Effector memory CD8-positive, alpha-beta T cell (primary cell): ENCODE data around the gene COL18A1.

Experiments
- ATAC-seq: fragments of 150-1000 bp; cut with Tn5 transposase; replicated peaks from 2 replicates; pipeline ENCODE4 v1.10.0; 2021; ENCODE audit warnings: mild to moderate bottlenecking, moderate library complexity
- DNase-seq, 3 experiments: peaks; one replicate each; pipeline ENCODE4 v3.0.0; 2021
- H3K27ac Mint-ChIP-seq, 2 donors: one replicate each; pipeline ENCODE4 v1.8.0; 2022; ENCODE audit warnings: mild to moderate bottlenecking in 2 of 2, mixed read lengths in 2 of 2, moderate library complexity in 2 of 2
- H3K27me3 Mint-ChIP-seq, 2 donors: one replicate each; pipeline ENCODE4 v1.8.0; 2022; ENCODE audit warnings: mixed read lengths in 2 of 2
- H3K36me3 Mint-ChIP-seq: one replicate; pipeline ENCODE4 v1.8.0; 2022; ENCODE audit warnings: mild to moderate bottlenecking, moderate library complexity, mixed read lengths; ENCODE audit not compliant: insufficient read depth
- H3K4me1 Mint-ChIP-seq, 2 donors: one replicate each; pipeline ENCODE4 v1.8.0; 2022; ENCODE audit warnings: low read depth in 2 of 2, mixed read lengths in 2 of 2
- H3K4me3 Mint-ChIP-seq, 2 donors: one replicate each; pipeline ENCODE4 v1.8.0; 2022; ENCODE audit warnings: mild to moderate bottlenecking in 2 of 2, mixed read lengths in 2 of 2, moderate library complexity in 2 of 2
- H3K9me3 Mint-ChIP-seq, 2 donors: one replicate each; pipeline ENCODE4 v1.8.0; 2022; ENCODE audit warnings: mixed read lengths in 2 of 2

The COL18A1 gene

DNA sequence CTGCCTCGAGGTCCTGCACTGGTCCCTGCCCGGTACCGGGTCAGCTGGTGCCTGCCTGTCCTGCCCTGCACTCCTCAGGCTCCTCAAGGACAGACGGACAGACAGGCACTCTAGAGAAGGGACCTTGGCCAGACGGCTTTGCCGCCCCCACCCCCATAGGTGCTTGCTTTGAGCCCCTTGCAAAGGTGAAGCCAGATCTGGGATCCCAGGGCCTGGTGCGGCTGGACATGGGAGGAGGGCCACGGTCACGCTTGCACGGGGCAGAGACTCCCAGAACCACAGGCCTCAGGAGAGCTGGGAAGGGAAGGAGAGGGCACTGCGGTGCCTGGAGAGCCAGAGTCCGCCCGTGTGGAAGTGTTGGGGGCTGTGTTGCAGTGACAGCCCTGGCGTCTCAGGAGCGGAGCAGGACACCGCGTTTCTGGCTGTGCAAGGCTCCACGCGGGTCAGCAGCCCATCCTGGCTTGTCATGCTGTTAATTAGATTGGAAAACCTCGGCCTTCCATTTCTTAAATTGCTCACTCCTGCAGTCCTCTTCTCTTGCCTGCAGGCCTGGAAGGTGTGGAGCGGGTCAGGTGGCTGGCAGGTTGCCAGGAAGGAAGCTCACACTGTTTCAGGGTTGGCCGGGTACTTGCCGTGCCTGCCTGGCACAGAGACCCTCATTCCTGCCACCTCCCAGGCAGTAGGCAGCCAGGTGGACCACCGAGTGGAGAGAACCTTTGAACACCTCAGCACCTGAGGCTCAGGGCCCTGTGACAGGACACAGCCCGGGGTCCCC lies 16.3 kb downstream of the COL18A1 start:
- Mint-ChIP-seq H3K36me3 (no peaks in the 10 kb centered on the region), H3K27me3 (peaks cover 6 to 35% of the 10 kb centered on the region in 2 donors), H3K4me3 (no peak overlapping the region), H3K27ac (no peak overlapping the region), H3K4me1 (no peaks in the 10 kb centered on the region), H3K9me3 (no peaks in the 10 kb centered on the region)
- no peak for DNase-seq
- ATAC-seq, result no peak

DNA sequence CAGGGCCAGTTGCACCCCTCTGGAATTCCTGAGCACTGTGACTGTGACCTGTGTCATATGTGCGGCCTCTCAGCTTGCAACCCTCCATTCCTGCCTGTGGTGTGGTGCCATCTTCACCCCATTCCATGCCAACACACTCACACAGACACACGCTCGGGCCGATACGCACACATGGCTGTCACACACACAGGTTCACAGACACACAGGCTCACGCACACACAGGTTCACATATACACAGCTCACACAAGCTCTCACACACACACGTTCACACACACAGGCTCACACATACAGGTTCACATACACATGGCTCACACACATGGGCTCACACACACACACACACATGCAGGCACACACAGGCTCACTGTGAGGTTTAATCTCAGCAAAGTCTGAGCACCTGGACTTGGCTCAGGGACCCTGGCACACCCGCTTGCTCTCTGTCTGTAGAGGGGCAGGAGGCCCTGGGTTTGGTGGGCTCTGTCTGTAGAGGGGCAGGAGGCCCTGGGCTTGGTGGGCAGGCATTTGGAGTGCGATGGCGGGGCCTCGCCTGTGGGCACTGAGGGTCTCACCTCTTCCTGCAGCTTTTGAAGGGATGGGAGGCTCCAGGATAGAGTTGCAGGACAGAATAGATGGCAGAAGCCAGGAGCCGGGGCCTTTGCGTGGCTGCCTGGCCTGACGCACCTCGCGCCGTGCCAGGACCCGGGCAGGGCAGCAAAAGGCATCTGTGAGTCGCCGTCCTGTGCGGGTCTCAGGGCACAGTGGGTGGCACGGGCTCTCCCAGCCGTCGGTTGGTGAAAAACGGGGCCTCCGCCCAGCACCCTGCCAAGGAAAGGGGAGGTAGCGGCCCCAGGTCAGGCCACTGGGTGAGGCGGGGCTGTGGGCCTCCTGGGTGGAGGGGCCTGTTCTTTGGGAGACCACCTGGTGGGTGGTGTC lies 17.1 kb downstream of the COL18A1 start:
- Mint-ChIP-seq H3K27ac (no peak overlapping the region), H3K9me3 (no peaks in the 10 kb centered on the region), H3K4me1 (no peaks in the 10 kb centered on the region), H3K27me3 (peaks cover 6 to 27% of the 10 kb centered on the region in 2 donors), H3K36me3 (no peaks in the 10 kb centered on the region), H3K4me3 (no peak overlapping the region)
- no peak for ATAC-seq
- DNase-seq, result no peak

DNA sequence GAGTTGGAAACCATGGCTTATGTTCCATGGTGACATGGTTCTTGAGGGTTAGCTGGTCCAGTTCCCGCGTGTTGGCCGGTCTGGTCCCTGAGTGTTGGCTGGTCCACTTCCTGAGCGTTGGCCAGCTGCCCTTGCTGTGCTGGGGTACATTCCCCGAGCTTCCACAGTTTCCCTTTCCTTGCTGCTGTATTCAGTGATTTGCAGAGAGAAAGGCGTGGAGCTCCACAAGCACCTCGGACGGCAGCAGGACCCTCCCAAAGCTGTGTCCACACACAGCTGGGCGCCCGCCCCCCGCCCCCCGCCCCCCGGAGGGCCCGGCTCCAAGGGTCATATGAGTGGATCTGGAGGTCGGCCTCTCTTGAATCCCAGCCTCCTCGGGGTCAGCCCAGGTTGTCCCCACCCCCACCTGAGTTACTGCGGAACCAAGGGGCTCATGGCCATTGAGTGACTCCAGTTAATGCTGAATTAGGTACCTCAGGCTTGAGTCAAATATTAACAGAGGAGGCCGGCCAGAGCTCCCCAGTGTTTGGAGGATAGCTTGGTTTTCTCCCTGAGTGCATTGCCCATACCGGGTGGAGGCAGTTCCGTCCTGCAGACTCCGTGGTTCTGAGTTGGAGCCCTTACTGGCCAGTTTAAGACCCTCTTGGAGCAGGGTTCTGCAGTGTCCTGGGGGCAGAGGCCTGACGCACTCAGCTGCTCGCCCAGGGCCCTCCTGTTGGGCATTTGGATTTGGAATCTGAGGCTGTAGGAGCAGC lies 18.4 kb downstream of the COL18A1 start:
- Mint-ChIP-seq H3K27ac (no peak overlapping the region), H3K36me3 (no peaks in the 10 kb centered on the region), H3K4me3 (no peak overlapping the region), H3K4me1 (no peaks in the 10 kb centered on the region), H3K27me3 (peaks cover 6 to 21% of the 10 kb centered on the region in 2 donors), H3K9me3 (no peaks in the 10 kb centered on the region)
- ATAC-seq (no peak), DNase-seq (no peak)

DNA sequence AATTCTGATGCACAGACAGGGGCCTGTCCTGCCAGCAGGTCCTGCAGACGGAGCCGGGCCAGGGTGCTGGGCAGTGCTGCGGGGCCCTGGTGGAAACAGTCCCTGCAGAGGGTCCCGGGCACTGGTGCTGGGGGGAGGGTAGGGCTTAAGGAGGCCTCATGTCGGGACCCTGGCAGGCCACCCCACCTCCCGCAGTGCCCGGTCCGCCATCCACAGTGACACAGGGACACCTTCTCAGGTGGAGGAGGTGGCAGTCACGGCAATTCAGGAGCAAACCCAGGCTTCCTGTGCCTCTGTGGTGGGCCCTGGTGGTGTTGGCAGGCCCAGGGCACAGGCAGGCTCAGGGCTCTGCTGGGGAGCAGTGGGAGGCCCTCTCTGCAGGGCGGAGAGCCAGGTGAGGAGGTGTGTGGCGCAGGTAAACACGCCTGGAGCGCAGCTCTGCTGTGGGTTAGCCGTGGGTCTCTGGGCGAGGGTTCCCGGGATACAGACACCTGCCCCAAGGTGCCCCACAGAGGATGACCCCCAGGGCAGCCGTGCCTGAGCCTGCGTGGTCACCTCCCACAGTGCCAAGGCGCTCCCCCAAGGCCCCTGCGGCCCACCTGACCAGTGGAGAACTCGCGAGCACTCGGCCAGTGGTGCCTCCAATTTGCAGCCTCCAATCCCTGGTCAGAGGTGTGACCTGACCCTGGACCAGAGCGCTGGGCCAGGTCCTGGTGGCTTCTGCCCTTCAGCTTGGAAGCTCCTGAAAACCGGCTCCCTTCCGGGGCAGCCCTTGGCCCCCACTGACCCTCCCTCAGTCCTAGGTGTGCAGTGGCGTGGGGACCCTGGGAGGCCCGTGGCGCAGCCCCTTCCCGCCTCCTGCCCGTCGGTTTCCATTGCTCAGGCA lies 19.2 kb downstream of the COL18A1 start:
- Mint-ChIP-seq H3K27me3 (peaks cover 0 to 16% of the 10 kb centered on the region in 2 donors), H3K27ac (no peak overlapping the region), H3K4me1 (no peaks in the 10 kb centered on the region), H3K36me3 (no peaks in the 10 kb centered on the region), H3K4me3 (no peak overlapping the region), H3K9me3 (no peaks in the 10 kb centered on the region)
- DNase-seq, result no peak
- no peak for ATAC-seq

DNA sequence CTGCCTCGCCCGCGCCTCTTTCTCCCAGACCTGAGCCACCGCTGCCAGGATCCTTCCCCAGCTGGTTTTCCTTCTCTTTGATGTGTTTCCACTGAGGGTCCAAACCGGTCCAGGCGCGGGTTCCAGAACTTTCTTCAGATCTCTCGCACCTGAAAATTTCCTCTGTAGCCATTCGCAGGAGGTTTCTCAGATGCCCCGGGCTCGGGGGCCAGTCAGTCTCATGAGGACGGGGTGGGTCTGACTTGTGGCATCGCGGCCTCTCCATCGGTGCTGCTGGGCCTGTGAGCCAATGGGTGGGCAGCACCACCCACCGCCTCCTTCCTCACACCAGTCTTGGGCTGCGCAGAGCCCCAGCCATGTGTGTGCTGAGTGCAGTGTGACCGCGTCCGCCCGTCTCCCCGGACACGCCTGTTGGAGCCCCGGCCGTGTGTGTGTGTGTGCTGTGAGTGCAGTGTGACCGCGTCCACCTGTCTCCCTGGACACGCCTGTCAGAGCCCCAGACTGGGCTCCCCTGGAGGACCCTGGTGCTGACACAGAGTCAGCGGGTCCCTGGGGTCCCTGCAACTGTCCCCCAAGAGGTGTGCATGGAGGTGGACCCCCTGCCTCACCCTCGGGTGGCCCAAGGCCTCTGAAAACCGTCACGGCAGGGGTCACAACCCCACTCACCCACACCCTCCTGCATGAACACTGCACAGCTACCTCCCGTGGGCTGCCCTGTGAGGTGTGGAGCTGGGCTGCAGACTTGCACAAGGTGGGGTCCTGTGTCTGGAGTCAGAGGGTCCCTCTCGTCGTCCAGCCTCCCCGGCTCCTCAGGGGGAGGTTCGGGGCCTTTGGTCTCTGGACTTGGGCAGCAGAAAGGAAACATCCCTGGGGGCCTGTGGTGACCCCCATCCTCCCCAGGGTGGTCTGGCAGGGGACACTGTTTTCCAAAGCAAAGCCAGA lies 20.2 kb downstream of the COL18A1 start:
- Mint-ChIP-seq H3K9me3 (no peaks in the 10 kb centered on the region), H3K4me3 (no peak overlapping the region), H3K4me1 (no peaks in the 10 kb centered on the region), H3K27ac (no peak overlapping the region), H3K36me3 (no peaks in the 10 kb centered on the region), H3K27me3 (peaks cover 0 to 22% of the 10 kb centered on the region in 2 donors)
- DNase-seq, result no peak
- ATAC-seq, result no peak

DNA sequence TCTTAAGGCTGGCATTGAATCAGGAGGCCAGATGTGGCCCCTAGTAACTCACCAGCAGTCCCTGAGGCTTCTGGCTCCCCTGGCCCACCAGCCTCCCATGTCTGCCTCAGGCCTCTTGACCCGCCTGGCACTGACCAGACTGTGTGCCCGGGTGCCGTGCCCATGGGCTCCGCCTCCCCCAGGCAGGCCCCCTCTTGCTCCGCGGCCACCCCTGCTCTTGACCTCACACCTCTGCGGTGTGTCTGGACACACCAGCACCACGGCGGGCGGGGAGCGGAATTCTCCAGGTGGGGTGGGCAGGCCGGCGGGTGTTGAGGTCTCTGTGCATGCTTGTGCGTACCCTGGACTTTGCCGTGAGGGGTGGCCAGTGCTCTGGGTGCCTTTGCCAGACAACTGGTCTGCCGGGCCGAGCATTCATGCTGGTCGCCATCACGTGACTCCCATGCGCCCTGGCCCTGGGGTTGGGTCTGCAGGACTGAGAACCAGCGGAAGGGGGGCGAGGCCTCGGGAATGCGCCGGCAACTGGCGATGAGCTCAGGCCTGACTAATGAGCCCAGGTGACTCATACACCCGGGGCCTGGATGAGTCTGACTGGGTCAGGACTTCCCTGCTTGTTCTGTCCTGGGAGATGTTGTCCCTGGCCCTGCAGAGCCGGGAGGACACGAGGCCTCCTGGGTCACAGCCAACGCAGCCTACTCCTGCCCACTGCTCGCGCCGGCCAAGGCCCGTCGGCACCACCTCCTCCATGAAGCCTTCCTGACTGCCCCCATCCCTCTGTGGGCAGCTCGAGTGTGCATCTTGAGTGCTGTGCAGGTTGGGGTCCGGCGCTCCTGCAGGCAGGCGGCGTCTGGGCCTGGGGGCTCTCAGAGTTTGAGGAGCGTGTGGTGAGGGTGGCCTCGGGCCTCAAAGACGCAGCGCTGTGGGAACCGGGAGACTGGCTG lies 22.6 kb downstream of the COL18A1 start:
- H3K27ac Mint-ChIP-seq, result no peak overlapping the region
- H3K9me3 Mint-ChIP-seq, result no peaks in the 10 kb centered on the region
- H3K4me3 Mint-ChIP-seq, result no peak overlapping the region
- no peaks in the 10 kb centered on the region for H3K4me1 Mint-ChIP-seq
- peaks cover 0 to 23% of the 10 kb centered on the region in 2 donors for H3K27me3 Mint-ChIP-seq
- no peak for ATAC-seq
- DNase-seq, result no peak
- no peaks in the 10 kb centered on the region for H3K36me3 Mint-ChIP-seq

DNA sequence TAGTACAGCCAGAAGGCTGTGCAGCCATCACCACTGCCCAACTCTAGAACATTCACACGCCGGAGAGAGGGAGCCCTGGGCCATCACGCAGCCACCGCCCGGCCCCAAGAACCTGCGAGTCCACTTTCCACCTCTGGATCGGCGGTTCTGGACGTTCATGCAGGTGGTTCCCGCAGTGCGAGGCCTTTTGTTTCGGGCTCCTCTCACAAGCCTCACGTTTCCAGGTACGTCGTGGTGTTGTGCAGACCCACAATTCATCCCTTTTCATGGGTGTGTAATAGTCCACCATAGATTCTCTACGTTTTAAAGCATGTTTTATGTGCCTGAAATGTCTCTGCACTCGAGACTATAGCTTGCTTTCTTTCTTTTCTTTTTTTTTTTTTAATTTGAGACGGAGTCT lies 23.6 kb downstream of the COL18A1 start:
- DNase-seq (no peak), ATAC-seq (no peak)
- Mint-ChIP-seq H3K36me3 (no peaks in the 10 kb centered on the region), H3K27me3 (peaks cover 0 to 29% of the 10 kb centered on the region in 2 donors), H3K4me1 (no peaks in the 10 kb centered on the region), H3K9me3 (no peaks in the 10 kb centered on the region), H3K4me3 (no peak overlapping the region), H3K27ac (no peak overlapping the region)

DNA sequence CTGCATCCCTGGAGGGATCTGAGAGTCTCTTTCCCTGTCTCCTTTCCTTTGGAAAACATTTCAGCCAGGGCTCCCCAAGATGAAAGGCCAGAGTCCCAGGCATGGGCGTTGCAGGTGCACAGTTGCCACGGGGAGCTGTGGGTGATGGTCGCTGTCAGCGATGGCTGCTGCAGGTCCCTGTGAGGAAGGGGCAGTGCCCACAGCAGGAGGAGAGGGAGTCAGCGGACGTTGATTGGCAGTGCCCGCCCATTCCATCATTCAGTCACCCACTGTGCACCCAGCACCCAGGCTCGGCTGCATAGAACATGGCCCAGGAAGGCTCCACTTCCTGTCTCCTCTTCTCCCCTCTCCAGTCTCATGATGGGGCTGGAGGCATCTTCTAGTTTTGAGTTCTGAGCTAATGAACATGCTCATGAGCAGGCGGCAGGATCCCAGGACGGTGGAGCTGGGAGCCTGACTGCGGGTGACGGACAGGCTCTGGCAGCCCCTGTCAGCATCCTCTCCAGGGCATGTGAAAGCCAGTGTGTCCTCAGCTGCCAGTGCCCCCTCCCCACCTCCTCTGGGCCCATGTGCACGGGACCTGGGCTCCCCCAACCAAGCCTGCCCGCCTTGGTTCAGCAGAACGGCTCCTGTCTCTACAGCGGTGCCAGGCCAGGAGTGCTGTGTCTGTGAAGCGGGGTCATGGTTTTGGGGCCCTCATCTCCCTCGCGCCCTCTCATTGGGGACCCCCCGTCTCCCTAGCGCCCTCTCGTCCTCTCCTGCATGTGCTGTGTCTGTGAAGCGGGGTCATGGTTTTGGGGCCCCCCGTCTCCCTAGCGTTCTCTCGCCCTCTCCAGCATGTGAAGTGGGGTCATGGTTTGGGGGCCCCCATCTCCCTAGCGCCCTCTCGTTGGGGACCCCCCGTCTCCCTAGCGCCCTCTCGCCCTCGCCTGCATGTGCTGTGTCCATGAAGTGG lies 24.5 kb downstream of the COL18A1 start:
- Mint-ChIP-seq H3K9me3 (no peaks in the 10 kb centered on the region), H3K36me3 (no peaks in the 10 kb centered on the region), H3K27me3 (peaks cover 0 to 38% of the 10 kb centered on the region in 2 donors), H3K4me1 (no peaks in the 10 kb centered on the region), H3K4me3 (no peak overlapping the region), H3K27ac (no peak overlapping the region)
- no peak for DNase-seq
- no peak for ATAC-seq

DNA sequence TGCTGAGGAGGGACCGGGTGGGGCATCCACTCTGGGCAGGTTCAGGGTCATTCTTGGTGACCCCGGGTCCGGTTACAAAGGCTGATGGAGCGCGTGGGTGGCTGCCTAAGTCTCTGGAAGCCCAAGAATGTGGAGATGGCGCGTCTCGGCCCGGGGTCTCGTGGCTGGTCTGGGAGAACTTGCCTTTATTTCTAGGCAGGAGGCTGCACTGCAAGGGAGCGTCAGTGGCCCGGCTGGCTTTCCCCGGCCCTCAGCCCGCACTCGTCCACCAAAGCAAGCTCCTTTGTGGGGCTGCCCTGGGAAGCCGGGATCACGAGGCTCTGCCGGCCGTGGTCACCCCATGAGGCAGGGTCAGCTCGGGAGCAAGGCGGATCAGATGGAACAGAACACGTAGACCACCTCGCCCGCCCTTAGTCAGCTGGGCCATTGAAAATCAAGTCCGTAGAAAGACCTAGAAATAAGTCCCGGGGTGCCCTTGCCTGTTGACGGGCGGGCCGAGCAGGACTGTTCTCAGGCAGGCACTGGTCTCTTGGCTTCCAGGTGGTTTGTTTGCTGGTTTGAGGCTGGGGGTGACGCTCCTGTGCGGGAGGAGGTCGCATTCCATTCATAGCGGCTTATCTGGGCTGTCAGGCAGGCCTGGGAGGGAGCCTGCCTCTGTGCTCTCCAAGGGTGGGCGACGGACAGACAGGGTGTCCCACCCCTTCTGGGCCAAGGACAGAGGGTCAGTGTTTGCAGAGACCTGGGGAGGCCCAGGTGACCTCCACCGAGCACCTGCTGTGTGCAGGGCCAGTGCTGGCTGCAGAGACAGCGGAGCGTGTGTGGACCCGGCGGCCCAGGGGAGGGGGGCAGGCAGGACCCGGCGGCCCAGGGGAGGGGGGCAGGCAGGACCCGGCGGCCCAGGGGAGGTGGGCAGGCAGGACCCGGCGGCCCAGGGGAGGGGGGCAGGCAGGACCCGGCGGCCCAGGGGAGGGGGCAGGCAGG lies 25.8 kb downstream of the COL18A1 start:
- Mint-ChIP-seq H3K27me3 (peaks cover 0 to 47% of the 10 kb centered on the region in 2 donors), H3K27ac (no peak overlapping the region), H3K4me3 (no peak overlapping the region), H3K36me3 (no peaks in the 10 kb centered on the region), H3K9me3 (no peaks in the 10 kb centered on the region), H3K4me1 (no peaks in the 10 kb centered on the region)
- ATAC-seq (no peak), DNase-seq (no peak)
